ENCODE results near the gene ACAD10. TPM values are rescaled to one million over a fixed set of nuclear protein-coding genes. Genes with fewer than 3 reads are reported as not detected.
A peak's percentile ranks its signal among the peaks of the same experiment; 100 is the strongest.
"Not testable (repeated sequence)": the region's sequence is repeated elsewhere in the genome, so short reads cannot be mapped to it uniquely, and the experiment has no call there.

ACAD10 gene
- total RNA-seq, 1 donor from 2014 or later = 36.6 TPM

GRCh38 chr12:111677186-111677585 is 8.7 kb upstream of the ACAD10 start:
- Histone ChIP-seq H3K4me3 (no peak overlapping the region), H3K27ac (replicated peaks) (no peak overlapping the region), H3K27me3 (ENCODE audit: low read depth) (no peaks in the 10 kb centered on the region), H3K4me1 (no peaks in the 10 kb centered on the region), H3K9me3 (replicated peaks) (no peaks in the 10 kb centered on the region), H3K36me3 (peaks cover 96% of the 10 kb centered on the region)
- no peak for TF ChIP-seq CTCF (IDR thresholded peaks at IDR 0.05; ENCODE audit: borderline replicate concordance)
- no peak for DNase-seq
- intact Hi-C loops (cut with micrococcal nuclease) = no loop called here

- intact Hi-C loops (cut with micrococcal nuclease); DNase-seq; H3K9me3 ChIP-seq (replicated peaks); H3K27ac ChIP-seq (replicated peaks); H3K27me3 ChIP-seq (ENCODE audit: low read depth): not testable (repeated sequence)
- Histone ChIP-seq H3K4me3 (peak overlapping the region; percentile 92), H3K4me1 (peaks cover 40% of the 10 kb centered on the region), H3K36me3 (peaks cover 38% of the 10 kb centered on the region)
Measured at GRCh38 chr12:111684485-111685198, 1.2 kb upstream of the ACAD10 start.

GRCh38 chr12:111685322-111685810 is 487 bp upstream of the ACAD10 start:
- Histone ChIP-seq H3K36me3 (peaks cover 30% of the 10 kb centered on the region), H3K4me1 (peaks cover 40% of the 10 kb centered on the region), H3K27ac (replicated peaks) (peak overlapping the region; percentile 92), H3K9me3 (replicated peaks) (no peaks in the 10 kb centered on the region), H3K4me3 (peak overlapping the region; percentile 92), H3K27me3 (ENCODE audit: low read depth) (no peaks in the 10 kb centered on the region)
- TF ChIP-seq CTCF (IDR thresholded peaks at IDR 0.05; ENCODE audit: borderline replicate concordance) = no peak
- intact Hi-C loops (cut with micrococcal nuclease) = no loop called here
- DNase-seq = no peak

DNA sequence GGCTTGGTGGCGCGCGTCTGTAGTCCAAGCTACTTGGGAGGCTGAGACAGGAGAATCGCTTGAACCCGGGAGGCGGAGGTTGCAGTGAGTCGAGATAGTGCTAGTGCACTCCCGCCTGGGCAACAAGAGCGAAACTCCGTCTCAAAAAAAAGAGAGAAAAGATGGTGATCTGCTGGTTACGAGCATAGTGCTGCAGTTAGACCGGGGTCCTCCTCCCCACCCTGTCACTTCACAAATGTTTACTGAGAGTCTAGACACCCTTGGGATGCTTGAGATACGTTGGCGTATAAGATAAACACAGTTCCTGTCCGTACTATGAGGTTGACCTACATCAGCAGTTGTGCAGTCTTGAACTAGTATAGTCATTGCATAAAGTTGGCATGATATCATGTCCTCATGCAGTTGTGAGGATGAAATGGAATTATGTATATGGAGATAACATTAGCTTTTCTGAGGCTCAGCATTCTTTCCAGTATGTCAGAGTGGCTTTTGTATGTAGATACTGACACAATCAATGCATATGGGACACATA is 787 bp downstream of the ACAD10 start:
- intact Hi-C loops (cut with micrococcal nuclease) = no loop called here
- peaks cover 18% of the 10 kb centered on the region for H3K36me3 ChIP-seq
- H3K4me3 ChIP-seq = peak overlapping the region; percentile 92
- peaks cover 40% of the 10 kb centered on the region for H3K4me1 ChIP-seq
- no peaks in the 10 kb centered on the region for H3K9me3 ChIP-seq (replicated peaks)
- peak overlapping the region; percentile 92 for H3K27ac ChIP-seq (replicated peaks)
- no peak for TF ChIP-seq CTCF (IDR thresholded peaks at IDR 0.05; ENCODE audit: borderline replicate concordance)
- no peak for DNase-seq
- H3K27me3 ChIP-seq (ENCODE audit: low read depth) = no peaks in the 10 kb centered on the region

DNA sequence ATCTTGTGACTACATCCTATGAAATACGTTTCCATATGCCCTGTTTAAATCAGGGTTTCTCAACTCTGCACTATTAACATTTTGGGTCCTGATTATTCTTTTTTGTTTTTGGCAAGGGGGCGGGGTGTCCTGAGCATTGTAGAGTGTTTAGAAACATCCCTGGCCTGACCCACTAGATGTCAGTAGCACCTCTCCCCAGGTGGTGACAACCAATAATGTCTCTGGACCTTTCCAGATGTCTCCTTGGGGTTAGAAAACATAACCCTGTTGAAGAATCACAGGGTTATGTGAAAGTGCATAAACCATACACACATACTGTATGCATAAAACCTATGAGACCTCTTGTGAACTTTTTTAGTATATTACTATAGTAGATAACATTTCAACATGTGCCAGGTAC is 1.4 kb downstream of the ACAD10 start:
- H3K4me1 ChIP-seq = peaks cover 40% of the 10 kb centered on the region
- H3K4me3 ChIP-seq = peak overlapping the region; percentile 92
- no peak for TF ChIP-seq CTCF (IDR thresholded peaks at IDR 0.05; ENCODE audit: borderline replicate concordance)
- no peak for DNase-seq
- no peaks in the 10 kb centered on the region for H3K27me3 ChIP-seq (ENCODE audit: low read depth)
- intact Hi-C loops (cut with micrococcal nuclease) = no loop called here
- no peaks in the 10 kb centered on the region for H3K9me3 ChIP-seq (replicated peaks)
- H3K36me3 ChIP-seq = peaks cover 11% of the 10 kb centered on the region
- no peak overlapping the region for H3K27ac ChIP-seq (replicated peaks)

DNA sequence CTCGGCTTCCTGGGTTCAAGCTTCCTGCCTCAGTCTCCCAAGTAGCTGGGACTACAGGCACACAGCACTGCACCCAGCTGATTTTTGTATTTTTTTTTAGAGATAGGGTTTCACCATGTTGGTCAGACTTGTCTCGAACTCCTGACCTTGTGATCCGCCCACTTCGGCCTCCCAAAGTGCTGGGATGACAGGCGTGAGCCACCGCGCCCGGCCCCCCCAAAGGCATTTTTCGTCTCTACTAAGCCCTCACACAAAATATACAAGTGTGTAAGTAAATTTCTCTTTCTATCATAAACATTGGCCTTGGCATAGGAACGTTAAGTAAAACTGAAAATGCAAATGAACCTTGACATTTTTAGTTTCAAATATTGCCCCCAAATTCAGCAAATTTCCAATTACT is 2.1 kb downstream of the ACAD10 start:
- H3K9me3 ChIP-seq (replicated peaks) = no peaks in the 10 kb centered on the region
- intact Hi-C loops (cut with micrococcal nuclease) = no loop called here
- no peak overlapping the region for H3K27ac ChIP-seq (replicated peaks)
- no peak overlapping the region for H3K4me3 ChIP-seq
- H3K36me3 ChIP-seq = peaks cover 9% of the 10 kb centered on the region
- no peak for TF ChIP-seq CTCF (IDR thresholded peaks at IDR 0.05; ENCODE audit: borderline replicate concordance)
- DNase-seq = no peak
- no peaks in the 10 kb centered on the region for H3K27me3 ChIP-seq (ENCODE audit: low read depth)
- H3K4me1 ChIP-seq = peaks cover 40% of the 10 kb centered on the region

Measured in left ventricle myocardium inferior (tissue), 1 donor.